Measurements from ENCODE around the gene CMIP.

The CMIP gene

GRCh38 chr16:81671738-81672597 lies 227.4 kb downstream of the CMIP start:
- no peaks in the 10 kb centered on the region for H3K9me3 ChIP-seq (replicated peaks in 1 of 11)
- no peak for TF ChIP-seq Cebpa-rat (IDR thresholded peaks at IDR 0.05)
- no peak overlapping the region for H3K9ac ChIP-seq
- peaks cover 87 to 97% (median 93%) of the 10 kb centered on the region in 11 experiments for H3K36me3 ChIP-seq
- H3K27me3 ChIP-seq = no peaks in the 10 kb centered on the region
- H3K27ac ChIP-seq = no peak overlapping the region
- no peak overlapping the region for H3K4me3 ChIP-seq
- H3K4me1 ChIP-seq = no peaks in the 10 kb centered on the region
- H4K20me1 ChIP-seq = peaks cover 0 to 89% (median 18%) of the 10 kb centered on the region in 11 experiments; a peak in 17 of 22 replicates
- no peak overlapping the region for H3K4me2 ChIP-seq

GRCh38 chr16:81673432-81673831 lies 228.8 kb downstream of the CMIP start:
- no peaks in the 10 kb centered on the region for H3K27me3 ChIP-seq
- TF ChIP-seq Cebpa-rat (IDR thresholded peaks at IDR 0.05) = no peak
- no peak overlapping the region for H3K4me3 ChIP-seq
- H3K9me3 ChIP-seq (replicated peaks in 1 of 11) = no peaks in the 10 kb centered on the region
- no peaks in the 10 kb centered on the region for H3K4me1 ChIP-seq
- H4K20me1 ChIP-seq = peaks cover 0 to 91% (median 32%) of the 10 kb centered on the region in 11 experiments; a peak in 18 of 22 replicates
- H3K9ac ChIP-seq = no peak overlapping the region
- peaks cover 91 to 100% (median 96%) of the 10 kb centered on the region in 11 experiments for H3K36me3 ChIP-seq
- no peak overlapping the region for H3K4me2 ChIP-seq
- no peak overlapping the region for H3K27ac ChIP-seq

- no peaks in the 10 kb centered on the region for H3K27me3 ChIP-seq
- no peak overlapping the region for H3K4me2 ChIP-seq
- no peak overlapping the region for H3K27ac ChIP-seq
- no peak overlapping the region for H3K4me3 ChIP-seq
- no peaks in the 10 kb centered on the region for H3K4me1 ChIP-seq
- peaks cover 9 to 96% (median 55%) of the 10 kb centered on the region in 11 experiments for H4K20me1 ChIP-seq
- no peaks in the 10 kb centered on the region for H3K9me3 ChIP-seq (replicated peaks in 1 of 11)
- peaks cover 97 to 100% (median 100%) of the 10 kb centered on the region in 11 experiments for H3K36me3 ChIP-seq
- no peak overlapping the region for H3K9ac ChIP-seq
- no peak for TF ChIP-seq Cebpa-rat (IDR thresholded peaks at IDR 0.05)
Measured at GRCh38 chr16:81675662-81676061, 231.1 kb downstream of the CMIP start.

- Histone ChIP-seq H4K20me1 (peaks cover 13 to 96% (median 61%) of the 10 kb centered on the region in 11 experiments), H3K27me3 (no peaks in the 10 kb centered on the region), H3K36me3 (peaks cover 97 to 100% (median 100%) of the 10 kb centered on the region in 11 experiments), H3K9me3 (replicated peaks in 1 of 11) (no peaks in the 10 kb centered on the region), H3K4me3 (no peak overlapping the region), H3K27ac (no peak overlapping the region), H3K4me1 (no peaks in the 10 kb centered on the region), H3K4me2 (no peak overlapping the region), H3K9ac (no peak overlapping the region)
- no peak for TF ChIP-seq Cebpa-rat (IDR thresholded peaks at IDR 0.05)
Measured at GRCh38 chr16:81676066-81676882, 231.7 kb downstream of the CMIP start.

- Histone ChIP-seq H3K36me3 (peaks cover 97 to 100% (median 100%) of the 10 kb centered on the region in 11 experiments), H4K20me1 (peaks cover 21 to 96% (median 65%) of the 10 kb centered on the region in 11 experiments)
- no peak for TF ChIP-seq Cebpa-rat (IDR thresholded peaks at IDR 0.05)
Measured at GRCh38 chr16:81676883-81677737, 232.5 kb downstream of the CMIP start.

GRCh38 chr16:81678326-81679095 lies 233.9 kb downstream of the CMIP start:
- no peak overlapping the region for H3K9ac ChIP-seq
- no peak overlapping the region for H3K4me2 ChIP-seq
- H3K4me3 ChIP-seq = no peak overlapping the region
- no peaks in the 10 kb centered on the region for H3K4me1 ChIP-seq
- peaks cover 94 to 100% (median 97%) of the 10 kb centered on the region in 11 experiments for H3K36me3 ChIP-seq
- no peaks in the 10 kb centered on the region for H3K9me3 ChIP-seq (replicated peaks in 1 of 11)
- TF ChIP-seq Cebpa-rat (IDR thresholded peaks at IDR 0.05) = no peak
- peaks cover 35 to 98% (median 72%) of the 10 kb centered on the region in 11 experiments for H4K20me1 ChIP-seq
- no peak overlapping the region for H3K27ac ChIP-seq
- no peaks in the 10 kb centered on the region for H3K27me3 ChIP-seq

More at GRCh38 chr16:81676883-81677737, 232.5 kb downstream of the CMIP start:
- Histone ChIP-seq H3K4me3 (no peak overlapping the region), H3K9me3 (replicated peaks in 1 of 11) (no peaks in the 10 kb centered on the region), H3K27ac (no peak overlapping the region), H3K4me2 (no peak overlapping the region), H3K27me3 (no peaks in the 10 kb centered on the region), H3K9ac (no peak overlapping the region), H3K4me1 (no peaks in the 10 kb centered on the region)

- Histone ChIP-seq H3K4me3 (no peak overlapping the region), H3K4me1 (no peaks in the 10 kb centered on the region), H3K27me3 (no peaks in the 10 kb centered on the region), H3K4me2 (no peak overlapping the region), H4K20me1 (peaks cover 49 to 100% (median 86%) of the 10 kb centered on the region in 11 experiments), H3K36me3 (peaks cover 91 to 100% (median 96%) of the 10 kb centered on the region in 11 experiments), H3K9ac (no peak overlapping the region), H3K27ac (no peak overlapping the region), H3K9me3 (replicated peaks in 1 of 11) (no peaks in the 10 kb centered on the region)
- TF ChIP-seq Cebpa-rat (IDR thresholded peaks at IDR 0.05) = no peak
Measured at GRCh38 chr16:81679721-81680430, 235.3 kb downstream of the CMIP start.
